Hepatocyte (in vitro differentiated cells): ENCODE data around the gene KIF5A.

Experiments
- EZH2 ChIP-seq: fragments of 200-600 bp; sonication (generic); IDR thresholded peaks from 2 replicates; pipeline ENCODE4 v1.6.1; 2016; ENCODE audit warnings: antibody characterized with exemption, mild to moderate bottlenecking, borderline replicate concordance
- TF ChIP-seq, protein P1 (sequence below): fragments of 200-600 bp; sonication (generic); IDR thresholded peaks from 2 replicates; pipeline ENCODE4 v1.5.1; 2016; ENCODE audit warnings: antibody characterized with exemption, mild to moderate bottlenecking; ENCODE audit not compliant: poor library complexity

- TF ChIP-seq, protein P1, sequence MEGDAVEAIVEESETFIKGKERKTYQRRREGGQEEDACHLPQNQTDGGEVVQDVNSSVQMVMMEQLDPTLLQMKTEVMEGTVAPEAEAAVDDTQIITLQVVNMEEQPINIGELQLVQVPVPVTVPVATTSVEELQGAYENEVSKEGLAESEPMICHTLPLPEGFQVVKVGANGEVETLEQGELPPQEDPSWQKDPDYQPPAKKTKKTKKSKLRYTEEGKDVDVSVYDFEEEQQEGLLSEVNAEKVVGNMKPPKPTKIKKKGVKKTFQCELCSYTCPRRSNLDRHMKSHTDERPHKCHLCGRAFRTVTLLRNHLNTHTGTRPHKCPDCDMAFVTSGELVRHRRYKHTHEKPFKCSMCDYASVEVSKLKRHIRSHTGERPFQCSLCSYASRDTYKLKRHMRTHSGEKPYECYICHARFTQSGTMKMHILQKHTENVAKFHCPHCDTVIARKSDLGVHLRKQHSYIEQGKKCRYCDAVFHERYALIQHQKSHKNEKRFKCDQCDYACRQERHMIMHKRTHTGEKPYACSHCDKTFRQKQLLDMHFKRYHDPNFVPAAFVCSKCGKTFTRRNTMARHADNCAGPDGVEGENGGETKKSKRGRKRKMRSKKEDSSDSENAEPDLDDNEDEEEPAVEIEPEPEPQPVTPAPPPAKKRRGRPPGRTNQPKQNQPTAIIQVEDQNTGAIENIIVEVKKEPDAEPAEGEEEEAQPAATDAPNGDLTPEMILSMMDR = no peak
- TF ChIP-seq EZH2 = no peak
These were observed 26.1 kb downstream of the KIF5A start for GRCh38 chr12:57575771-57576612.
